Lower lobe of right lung (tissue), 2 donors: ENCODE data around the gene FLACC1. TPM values are rescaled to one million over a fixed set of nuclear protein-coding genes. Genes with fewer than 3 reads are reported as not detected.
"Not testable (repeated sequence)": the region's sequence is repeated elsewhere in the genome, so short reads cannot be mapped to it uniquely, and the experiment has no call there.

Experiments
- ATAC-seq, 2 donors: fragments of 200-7000 bp; cut with Tn5 transposase; one replicate each; pipeline ENCODE4 v1.9.1; 2020 to 2022; ENCODE audit warnings: mild to moderate bottlenecking in 2 of 2, moderate library complexity in 2 of 2
- DNase-seq: peaks from one replicate; pipeline ENCODE4 v3.0.0-alpha.2; 2020
- H3K27ac ChIP-seq: fragments of 200-600 bp; one replicate; pipeline ENCODE4 v1.8.0; 2022
- H3K27me3 ChIP-seq: fragments of 200-600 bp; one replicate; pipeline ENCODE4 v1.8.0; 2022; ENCODE audit warnings: low read depth
- H3K36me3 ChIP-seq: fragments of 200-600 bp; one replicate; pipeline ENCODE4 v1.8.0; 2022; ENCODE audit warnings: mild to moderate bottlenecking
- H3K4me1 ChIP-seq: fragments of 200-600 bp; one replicate; pipeline ENCODE4 v1.8.0; 2022
- H3K4me3 ChIP-seq: fragments of 200-600 bp; one replicate; pipeline ENCODE4 v1.8.0; 2022; ENCODE audit warnings: mild to moderate bottlenecking
- H3K9me3 ChIP-seq: fragments of 200-600 bp; one replicate; pipeline ENCODE4 v1.8.0; 2022
- intact Hi-C: fragments of 100-400 bp; cut with DNase I; formaldehyde crosslinking; loops from one replicate; pipeline ENCODE4 v1.11.0; 2022
- total RNA-seq: library from RNA; stranded (reverse); fragmentation: NEBNext Ultra II Directional; extraction: Animal tissue kit (Norgen Biotek cat#: 25700); gene quantifications from one replicate; pipeline ENCODE4 v1.2.1, GENCODE V29; 2021
- TF ChIP-seq, protein P1 (sequence below): fragments of 200-600 bp; IDR thresholded peaks from one replicate; pipeline ENCODE4 v1.8.0; 2022; ENCODE audit warnings: antibody characterized with exemption, mild to moderate bottlenecking
- donor health status: DM: no; HTN: yes; CAD: no; lungs with severe emphysema.

Gene FLACC1
- total RNA-seq, 1 donor from 2014 or later: 6.8 TPM

GRCh38 chr2:201313362-201313761, 43.8 kb downstream of the FLACC1 start:
- Histone ChIP-seq H3K4me1 (no peaks in the 10 kb centered on the region), H3K27ac (no peak overlapping the region), H3K9me3 (peaks cover 9% of the 10 kb centered on the region), H3K27me3 (no peaks in the 10 kb centered on the region), H3K36me3 (no peaks in the 10 kb centered on the region), H3K4me3 (no peak overlapping the region)
- intact Hi-C loops: no loop called here
- DNase-seq (no peak), ATAC-seq (no peak)
- TF ChIP-seq, protein P1, sequence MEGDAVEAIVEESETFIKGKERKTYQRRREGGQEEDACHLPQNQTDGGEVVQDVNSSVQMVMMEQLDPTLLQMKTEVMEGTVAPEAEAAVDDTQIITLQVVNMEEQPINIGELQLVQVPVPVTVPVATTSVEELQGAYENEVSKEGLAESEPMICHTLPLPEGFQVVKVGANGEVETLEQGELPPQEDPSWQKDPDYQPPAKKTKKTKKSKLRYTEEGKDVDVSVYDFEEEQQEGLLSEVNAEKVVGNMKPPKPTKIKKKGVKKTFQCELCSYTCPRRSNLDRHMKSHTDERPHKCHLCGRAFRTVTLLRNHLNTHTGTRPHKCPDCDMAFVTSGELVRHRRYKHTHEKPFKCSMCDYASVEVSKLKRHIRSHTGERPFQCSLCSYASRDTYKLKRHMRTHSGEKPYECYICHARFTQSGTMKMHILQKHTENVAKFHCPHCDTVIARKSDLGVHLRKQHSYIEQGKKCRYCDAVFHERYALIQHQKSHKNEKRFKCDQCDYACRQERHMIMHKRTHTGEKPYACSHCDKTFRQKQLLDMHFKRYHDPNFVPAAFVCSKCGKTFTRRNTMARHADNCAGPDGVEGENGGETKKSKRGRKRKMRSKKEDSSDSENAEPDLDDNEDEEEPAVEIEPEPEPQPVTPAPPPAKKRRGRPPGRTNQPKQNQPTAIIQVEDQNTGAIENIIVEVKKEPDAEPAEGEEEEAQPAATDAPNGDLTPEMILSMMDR: no peak

- Histone ChIP-seq H3K27ac (no peak overlapping the region), H3K9me3 (no peaks in the 10 kb centered on the region), H3K4me3 (no peak overlapping the region), H3K27me3 (no peaks in the 10 kb centered on the region), H3K4me1 (no peaks in the 10 kb centered on the region), H3K36me3 (peaks cover 4% of the 10 kb centered on the region)
- intact Hi-C loops: no loop called here
- TF ChIP-seq, protein P1: no peak
- no peak for ATAC-seq
- DNase-seq: no peak
Observed at GRCh38 chr2:201308914-201309313, 48.2 kb downstream of the FLACC1 start.

DNA sequence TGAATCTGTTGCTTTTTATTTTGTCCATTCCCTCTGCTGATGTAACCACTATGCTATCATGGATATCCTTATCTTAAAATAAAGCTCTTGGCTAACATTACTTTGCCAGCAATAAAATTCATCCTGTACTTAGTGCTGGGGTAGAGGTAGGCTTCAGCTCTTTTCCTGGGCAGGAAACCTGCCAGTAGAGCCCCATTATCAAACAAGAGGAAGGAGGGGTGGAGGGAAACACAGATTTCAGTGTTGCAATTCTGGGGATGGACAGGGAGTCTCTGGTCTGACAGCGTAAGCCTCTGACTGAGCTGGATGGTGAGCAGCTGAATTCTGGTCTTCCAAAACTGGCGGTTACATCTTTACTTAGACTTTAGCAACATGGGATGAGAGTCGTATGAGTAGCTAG, 49.3 kb downstream of the FLACC1 start:
- no peak for ATAC-seq
- intact Hi-C loops: no loop called here
- TF ChIP-seq, protein P1: no peak

DNA sequence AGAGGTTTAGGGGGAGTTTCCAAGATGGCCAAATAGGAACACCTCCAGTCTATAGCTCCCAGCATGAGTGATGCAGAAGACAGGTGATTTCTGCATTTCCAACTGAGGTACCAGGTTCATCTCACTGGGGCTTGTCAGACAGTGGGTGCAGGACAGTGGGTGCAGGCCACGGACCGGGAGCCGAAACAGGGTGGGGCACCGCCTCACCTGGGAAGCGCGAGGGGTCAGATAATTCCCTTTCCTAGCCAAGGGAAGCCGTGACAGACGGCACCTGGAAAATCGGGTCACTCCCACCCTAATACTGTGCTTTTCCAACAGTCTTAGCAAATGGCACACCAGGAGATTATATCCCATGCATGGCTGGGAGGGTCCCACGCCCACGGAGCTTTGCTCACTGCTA, 57.2 kb downstream of the FLACC1 start:
- H3K36me3 ChIP-seq: not testable (repeated sequence)

More for the DNA sequence above, 49.3 kb downstream of the FLACC1 start:
- no peak for DNase-seq
- Histone ChIP-seq H3K9me3 (no peaks in the 10 kb centered on the region), H3K27me3 (no peaks in the 10 kb centered on the region), H3K4me3 (no peak overlapping the region), H3K36me3 (peaks cover 4% of the 10 kb centered on the region), H3K4me1 (no peaks in the 10 kb centered on the region), H3K27ac (no peak overlapping the region)

DNA sequence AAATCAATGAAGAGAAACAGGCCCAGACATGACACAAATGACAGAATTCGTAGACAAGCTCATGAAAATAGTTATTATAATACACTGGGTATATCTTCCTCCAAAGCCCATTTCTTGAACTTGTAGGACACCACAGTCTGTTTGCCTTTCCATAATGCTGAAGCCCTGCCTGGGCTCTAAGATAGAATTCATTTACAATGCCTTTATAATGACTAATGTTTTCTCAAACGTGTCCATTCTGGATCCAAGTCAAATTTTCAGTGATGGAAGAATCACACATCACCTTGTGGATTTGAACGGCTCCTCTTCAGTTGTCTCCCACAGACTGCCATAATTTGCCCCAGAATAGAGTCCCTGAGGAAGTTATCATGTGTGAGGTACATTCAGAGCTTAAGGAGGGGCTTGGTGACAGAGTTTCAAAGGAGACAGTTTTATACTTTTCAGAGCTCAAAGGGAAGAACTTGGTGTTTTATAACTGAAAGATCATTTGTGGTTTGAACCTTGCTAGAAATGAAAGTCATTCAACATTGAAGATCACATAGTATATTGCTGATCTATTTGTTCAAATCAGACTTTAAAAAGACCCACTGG, 58.6 kb downstream of the FLACC1 start:
- H3K4me3 ChIP-seq: no peak overlapping the region
- intact Hi-C loops: no loop called here
- H3K27ac ChIP-seq: no peak overlapping the region
- peaks cover 3% of the 10 kb centered on the region for H3K9me3 ChIP-seq
- H3K27me3 ChIP-seq: no peaks in the 10 kb centered on the region
- no peak for ATAC-seq
- no peaks in the 10 kb centered on the region for H3K36me3 ChIP-seq
- TF ChIP-seq, protein P1: no peak
- H3K4me1 ChIP-seq: no peaks in the 10 kb centered on the region
- no peak for DNase-seq

More for the DNA sequence above, 57.2 kb downstream of the FLACC1 start:
- DNase-seq, H3K4me3 ChIP-seq, H3K4me1 ChIP-seq, H3K27ac ChIP-seq, intact Hi-C loops, H3K9me3 ChIP-seq, H3K27me3 ChIP-seq, ATAC-seq: not testable (repeated sequence)

DNA sequence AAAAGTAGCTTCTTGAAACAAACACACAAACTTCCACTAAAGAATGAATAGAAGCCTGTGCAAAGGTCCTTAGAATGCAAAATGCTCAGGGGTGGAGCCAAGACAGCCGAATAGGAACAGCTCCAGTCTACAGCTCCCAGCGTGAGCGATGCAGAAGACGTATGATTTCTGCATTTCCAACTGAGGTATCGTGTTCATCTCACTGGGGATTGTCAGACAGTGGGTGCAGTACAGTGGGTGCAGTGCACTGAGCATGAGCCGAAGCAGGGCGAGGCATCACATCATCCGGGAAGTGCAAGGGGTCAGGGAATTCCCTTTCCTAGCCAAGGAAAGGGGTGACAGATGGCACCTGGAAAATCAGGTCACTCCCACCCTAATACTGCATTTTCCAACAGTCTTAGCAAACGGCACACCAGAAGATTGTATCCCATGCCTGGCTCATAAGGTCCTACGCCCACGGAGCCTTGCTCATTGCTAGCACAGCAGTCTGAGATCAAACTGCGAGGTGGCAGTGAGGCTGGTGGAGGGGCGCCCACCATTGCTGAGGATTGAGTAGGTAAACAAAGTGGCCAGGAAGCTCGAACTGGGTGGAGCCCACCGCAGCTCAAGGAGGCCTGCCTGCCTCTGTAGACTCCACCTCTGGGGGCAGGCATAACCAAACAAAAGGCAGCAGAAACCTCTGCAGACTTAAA, 66.5 kb downstream of the FLACC1 start:
- H3K36me3 ChIP-seq: peaks cover 50% of the 10 kb centered on the region

More for the DNA sequence above, 66.5 kb downstream of the FLACC1 start:
- H3K27me3 ChIP-seq, intact Hi-C loops, ATAC-seq, H3K4me3 ChIP-seq, DNase-seq, H3K4me1 ChIP-seq, H3K27ac ChIP-seq, H3K9me3 ChIP-seq: not testable (repeated sequence)
